ENCODE results near the gene USH1C. TPM values are rescaled to one million over a fixed set of nuclear protein-coding genes. Genes with fewer than 3 reads are reported as not detected.

The USH1C gene
- total RNA-seq, 2 donors from 2014 or later: not detected

DNA sequence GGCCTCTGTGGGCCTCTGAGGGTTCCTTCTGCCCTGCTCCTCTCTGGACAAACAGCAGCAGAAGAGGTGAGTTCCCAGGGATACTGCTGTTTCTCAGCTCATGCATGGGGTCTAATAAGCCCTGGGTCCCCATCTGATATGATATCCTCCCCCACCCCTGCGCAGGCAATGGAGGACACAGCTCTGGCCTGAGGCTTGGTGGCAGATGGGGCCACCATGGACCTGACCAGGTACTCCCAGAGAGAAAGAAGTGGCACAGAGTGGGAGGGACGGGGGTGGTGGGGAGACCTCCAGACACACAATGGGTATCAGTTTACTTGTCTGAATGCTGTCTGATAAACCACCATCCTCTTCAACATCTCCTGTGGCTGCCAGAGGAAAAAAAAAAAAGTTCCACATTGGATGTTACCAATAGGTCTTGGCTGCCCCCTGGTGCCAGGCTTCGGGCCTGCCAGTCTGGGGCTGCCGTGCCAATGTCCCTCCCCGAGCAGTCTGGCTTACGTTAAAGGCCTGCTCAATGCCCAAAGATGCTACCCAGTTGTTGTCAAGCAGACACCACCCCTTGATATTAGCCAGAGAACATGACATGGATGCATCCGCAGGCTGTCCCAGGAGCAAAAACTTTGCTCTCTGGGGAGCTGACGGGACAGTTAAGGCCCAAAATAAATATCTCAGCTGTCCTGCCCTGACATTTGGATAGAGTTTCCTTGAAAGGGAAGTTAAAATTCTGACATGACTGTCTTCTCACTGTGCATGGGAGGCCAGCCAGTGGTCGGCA, 39.7 kb downstream of the USH1C start:
- H3K4me3 ChIP-seq: no peak overlapping the region
- intact Hi-C loops (cut with DNase I): loop anchor here (1.0 to 10.0 kb wide), 2 partner anchors 120 to 270 kb away; no protein-coding TSS in a partner anchor
- no peak for TF ChIP-seq POLR2A (IDR thresholded peaks at IDR 0.05)
- TF ChIP-seq CTCF (IDR thresholded peaks at IDR 0.05): peak; percentile 75 to 92 (median 87)
- TF ChIP-seq POLR2AphosphoS5 (IDR thresholded peaks at IDR 0.05): peak; percentile 57
- WGBS: 41% methylated on average over 9 of the region's 9 CpGs
- H3K4me1 ChIP-seq (replicated peaks): no peaks in the 10 kb centered on the region
- DNase-seq (ENCODE audit: low spot score): peak; percentile 67
- no peak overlapping the region for H3K27ac ChIP-seq
- H3K27me3 ChIP-seq (replicated peaks; ENCODE audit: insufficient read depth): no peaks in the 10 kb centered on the region
- H3K9me3 ChIP-seq: no peaks in the 10 kb centered on the region
- no peaks in the 10 kb centered on the region for H3K36me3 ChIP-seq

DNA sequence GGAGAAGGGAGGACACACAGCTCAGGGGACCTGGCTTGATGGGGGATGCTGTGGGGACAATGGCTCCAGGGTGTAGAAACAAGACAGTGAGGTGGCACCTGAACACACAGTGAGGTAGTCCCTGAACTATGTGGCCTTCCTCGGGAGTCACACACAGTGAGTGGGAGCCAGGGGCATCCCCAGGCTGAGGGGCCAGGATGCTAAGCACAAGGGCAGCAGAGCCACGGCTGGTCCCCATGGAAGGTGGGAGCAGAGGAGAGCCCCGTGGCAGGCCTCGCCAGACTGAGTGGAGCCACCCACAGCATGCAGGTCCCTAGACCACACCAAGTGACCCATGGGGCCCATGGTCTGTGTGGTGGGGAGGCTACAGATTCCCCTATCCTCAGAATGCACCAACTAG, 41.6 kb downstream of the USH1C start:
- DNase-seq (ENCODE audit: low spot score): no peak
- intact Hi-C loops (cut with DNase I): loop anchor here (10.0 kb wide), 1 partner anchor 268 kb away; no protein-coding TSS in a partner anchor
- Histone ChIP-seq H3K4me3 (no peak overlapping the region), H3K4me1 (replicated peaks) (no peaks in the 10 kb centered on the region), H3K36me3 (no peaks in the 10 kb centered on the region), H3K27me3 (replicated peaks; ENCODE audit: insufficient read depth) (no peaks in the 10 kb centered on the region), H3K27ac (no peak overlapping the region), H3K9me3 (no peaks in the 10 kb centered on the region)
- no peak for TF ChIP-seq CTCF (IDR thresholded peaks at IDR 0.05)
- TF ChIP-seq POLR2A (IDR thresholded peaks at IDR 0.05): no peak
- TF ChIP-seq POLR2AphosphoS5 (IDR thresholded peaks at IDR 0.05): no peak
- 75% methylated on average over 4 of the region's 4 CpGs for WGBS

GRCh38 chr11:17500673-17501072, 43.5 kb downstream of the USH1C start:
- no peaks in the 10 kb centered on the region for H3K27me3 ChIP-seq (replicated peaks; ENCODE audit: insufficient read depth)
- no peaks in the 10 kb centered on the region for H3K4me1 ChIP-seq (replicated peaks)
- no peak overlapping the region for H3K27ac ChIP-seq
- intact Hi-C loops (cut with DNase I): loop anchor here (10.0 kb wide), 1 partner anchor 266 kb away; no protein-coding TSS in a partner anchor
- TF ChIP-seq CTCF (IDR thresholded peaks at IDR 0.05) (no peak), POLR2A (IDR thresholded peaks at IDR 0.05) (no peak), POLR2AphosphoS5 (IDR thresholded peaks at IDR 0.05) (no peak)
- H3K4me3 ChIP-seq: no peak overlapping the region
- no peaks in the 10 kb centered on the region for H3K9me3 ChIP-seq
- DNase-seq (ENCODE audit: low spot score): no peak
- no peaks in the 10 kb centered on the region for H3K36me3 ChIP-seq
- WGBS: 88% methylated on average over 12 of the region's 12 CpGs

GRCh38 chr11:17498475-17498874, 45.7 kb downstream of the USH1C start:
- Histone ChIP-seq H3K4me1 (replicated peaks) (no peaks in the 10 kb centered on the region), H3K27me3 (replicated peaks; ENCODE audit: insufficient read depth) (no peaks in the 10 kb centered on the region), H3K27ac (no peak overlapping the region), H3K36me3 (no peaks in the 10 kb centered on the region), H3K4me3 (no peak overlapping the region), H3K9me3 (no peaks in the 10 kb centered on the region)
- DNase-seq (ENCODE audit: low spot score): no peak
- 65% methylated on average over 5 of the region's 5 CpGs for WGBS
- TF ChIP-seq CTCF (IDR thresholded peaks at IDR 0.05) (no peak), POLR2A (IDR thresholded peaks at IDR 0.05) (no peak), POLR2AphosphoS5 (IDR thresholded peaks at IDR 0.05) (no peak)
- intact Hi-C loops (cut with DNase I): no loop called here

DNA sequence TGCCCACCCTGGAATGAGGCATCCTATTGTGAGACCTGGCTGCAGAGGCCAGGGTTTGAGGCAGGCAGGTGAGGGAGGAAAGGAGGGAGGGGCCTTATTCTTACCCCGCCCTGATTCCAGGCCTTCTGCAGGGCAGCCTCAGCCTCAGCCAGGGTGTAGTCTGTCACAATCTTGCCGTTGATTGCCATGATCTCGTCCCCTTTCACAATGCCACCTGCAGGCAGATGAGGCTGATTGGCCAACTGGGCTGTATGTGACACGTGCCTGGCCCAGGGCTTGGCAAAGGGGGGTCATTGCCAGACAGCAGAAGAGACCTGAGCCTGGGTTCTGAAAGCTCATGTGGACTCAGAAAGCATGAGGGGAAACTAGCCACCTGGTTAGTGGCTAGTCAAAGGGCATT, 46.2 kb downstream of the USH1C start:
- TF ChIP-seq CTCF (IDR thresholded peaks at IDR 0.05): no peak
- no peak for TF ChIP-seq POLR2AphosphoS5 (IDR thresholded peaks at IDR 0.05)
- TF ChIP-seq POLR2A (IDR thresholded peaks at IDR 0.05): no peak
- 56% methylated on average over 4 of the region's 4 CpGs for WGBS
- intact Hi-C loops (cut with DNase I): no loop called here
- Histone ChIP-seq H3K36me3 (no peaks in the 10 kb centered on the region), H3K4me3 (no peak overlapping the region), H3K27ac (no peak overlapping the region), H3K4me1 (replicated peaks) (no peaks in the 10 kb centered on the region), H3K9me3 (no peaks in the 10 kb centered on the region), H3K27me3 (replicated peaks; ENCODE audit: insufficient read depth) (no peaks in the 10 kb centered on the region)
- no peak for DNase-seq (ENCODE audit: low spot score)

All from prostate gland (tissue), 2 donors.